HL-60 (cell line): ENCODE results near the gene CSNK1G3.

ENCODE experiments used
- CTCF ChIP-seq: IDR thresholded peaks from one replicate; pipeline ENCODE4 v1.5.1; 2011; ENCODE audit warnings: low read length, control low read depth, inconsistent platforms; ENCODE audit not compliant: insufficient read depth
- REST ChIP-seq: IDR thresholded peaks from 2 replicates; pipeline ENCODE4 v1.6.1; 2012; ENCODE audit warnings: low read depth; ENCODE audit not compliant: insufficient replicate concordance

- no peak for TF ChIP-seq CTCF
- TF ChIP-seq REST = no peak
These were observed 86.2 kb downstream of the CSNK1G3 start for GRCh38 chr5:123598028-123598689.
